ENCODE data around the gene FAXDC2. TPM values are rescaled to one million over a fixed set of nuclear protein-coding genes. Genes with fewer than 3 reads are reported as not detected.
A peak's percentile ranks its signal among the peaks of the same experiment; 100 is the strongest.

The FAXDC2 gene
- total and polyA plus RNA-seq, 2 of the 13 experiments (the other 11 are each of a cell fraction or from before 2014, with no cell fraction given) = 4.7 to 58.8 TPM

GRCh38 chr5:154858297-154858971, 8.0 kb upstream of the FAXDC2 start, which contains the start of gene CNOT8 (continued):
- TF ChIP-seq ZNF652 (CRISPR knock-in tag; IDR thresholded peaks at IDR 0.05; ENCODE audit: borderline replicate concordance, low read depth) = peak; percentile 23; the same call in 1 of the 2 replicates
- peak; percentile 78; the same call in 1 of the 2 replicates for TF ChIP-seq ZNF329 (CRISPR knock-in tag; IDR thresholded peaks at IDR 0.05; ENCODE audit: low read depth)
- TF ChIP-seq ZFP82 (CRISPR knock-in tag; IDR thresholded peaks at IDR 0.05; ENCODE audit: borderline replicate concordance) = 0 out of 2 replicates have a peak, but pooled peaks have one; percentile 79
- no peak for TF ChIP-seq NCOA5 (CRISPR knock-in tag; IDR thresholded peaks at IDR 0.05)
- no peak for TF ChIP-seq JUNB (CRISPR knock-in tag; IDR thresholded peaks at IDR 0.05; ENCODE audit: borderline replicate concordance)
- TF ChIP-seq MLX (CRISPR knock-in tag; IDR thresholded peaks at IDR 0.05) = peak; percentile 82
- TF ChIP-seq FOXP1 (IDR thresholded peaks at IDR 0.05) = no peak
- 0 out of 2 replicates have a peak, but pooled peaks have one; percentile 17 for TF ChIP-seq FOXP1 (CRISPR knock-in tag; IDR thresholded peaks at IDR 0.05)
- TF ChIP-seq ZNF256 (CRISPR knock-in tag; conservative IDR thresholded peaks at IDR 0.05) = no peak; the same call in 1 of the 2 replicates
- TF ChIP-seq ZNF709 (CRISPR knock-in tag; IDR thresholded peaks at IDR 0.05) = peak; percentile 70
- 0 out of 2 replicates have a peak, but pooled peaks have one; percentile 35 for TF ChIP-seq WIZ (CRISPR knock-in tag; IDR thresholded peaks at IDR 0.05)
- TF ChIP-seq ZNF280D (CRISPR knock-in tag; IDR thresholded peaks at IDR 0.05) = 0 out of 2 replicates have a peak, but pooled peaks have one; percentile 21
- no peak for TF ChIP-seq RORA (CRISPR knock-in tag; IDR thresholded peaks at IDR 0.05)
- TF ChIP-seq ZNF138 (CRISPR knock-in tag; IDR thresholded peaks at IDR 0.05; ENCODE audit: low read depth) = 0 out of 2 replicates have a peak, but pooled peaks have one; percentile 53
- no peak for TF ChIP-seq PLSCR1 (CRISPR knock-in tag; IDR thresholded peaks at IDR 0.05; ENCODE audit: borderline replicate concordance)
- no peak for TF ChIP-seq ZNF296 (CRISPR knock-in tag; conservative IDR thresholded peaks at IDR 0.05)
- TF ChIP-seq ATRX (CRISPR knock-in tag; IDR thresholded peaks at IDR 0.05; ENCODE audit: borderline replicate concordance) = no peak
- no peak for TF ChIP-seq CREBL2 (CRISPR knock-in tag; IDR thresholded peaks at IDR 0.05; ENCODE audit: borderline replicate concordance)
- no peak for TF ChIP-seq GRHL1 (CRISPR knock-in tag; conservative IDR thresholded peaks at IDR 0.05)
- 0 out of 2 replicates have a peak, but pooled peaks have one; percentile 49 for TF ChIP-seq BRD4 (CRISPR knock-in tag; IDR thresholded peaks at IDR 0.05)
- TF ChIP-seq NBN (conservative IDR thresholded peaks at IDR 0.05) = no peak
- TF ChIP-seq GATAD2A (CRISPR knock-in tag; IDR thresholded peaks at IDR 0.05) = peak; percentile 57; the same call in 1 of the 2 replicates
- TF ChIP-seq ATF7-NPFF (CRISPR knock-in tag; IDR thresholded peaks at IDR 0.05; ENCODE audit: low read depth) = no peak; the same call in 1 of the 2 replicates
- TF ChIP-seq MED13 (CRISPR knock-in tag; IDR thresholded peaks at IDR 0.05) = peak; percentile 72
- no peak for TF ChIP-seq ZNF546 (CRISPR knock-in tag; conservative IDR thresholded peaks at IDR 0.05)

Measured in HepG2 (cell line).